GM19035 (cell line): ENCODE data around the gene MAPK7.

Experiments used
- ATAC-seq: cut with Tn5 transposase; IDR thresholded peaks from one replicate; pipeline ENCODE4 v1.9.1; 2021; ENCODE audit not compliant: unreplicated experiment

MAPK7 gene

GRCh38 chr17:19377602-19378415, 489 bp upstream of the MAPK7 start:
- peak; percentile 93 for ATAC-seq

- no peak for ATAC-seq
Measured at GRCh38 chr17:19379361-19380065, 1.2 kb downstream of the MAPK7 start.

- no peak for ATAC-seq
Measured at GRCh38 chr17:19380481-19381301, 2.4 kb downstream of the MAPK7 start.

GRCh38 chr17:19381361-19381740, 3.1 kb downstream of the MAPK7 start:
- ATAC-seq: no peak

- ATAC-seq: no peak
Measured at GRCh38 chr17:19381741-19382444, 3.6 kb downstream of the MAPK7 start.

GRCh38 chr17:19382531-19383444, 4.5 kb downstream of the MAPK7 start:
- ATAC-seq: no peak

GRCh38 chr17:19383681-19384470, 5.6 kb downstream of the MAPK7 start:
- no peak for ATAC-seq

GRCh38 chr17:19384723-19385391, 6.6 kb downstream of the MAPK7 start:
- ATAC-seq: no peak

GRCh38 chr17:19385521-19385983, 7.3 kb downstream of the MAPK7 start:
- ATAC-seq: no peak

- ATAC-seq: no peak
Measured at GRCh38 chr17:19386051-19386929, 8.0 kb downstream of the MAPK7 start.

GRCh38 chr17:19386974-19387920, 8.9 kb downstream of the MAPK7 start, which contains the start of gene MFAP4:
Gene MFAP4 (minus strand): TSS chr17:19387190. CDS start chr17:19387155, 35 bp downstream.
- no peak for ATAC-seq

GRCh38 chr17:19387921-19388521, 9.7 kb downstream of the MAPK7 start:
- no peak for ATAC-seq

- no peak for ATAC-seq
Measured at GRCh38 chr17:19388791-19389785, 10.8 kb downstream of the MAPK7 start.

- no peak for ATAC-seq
Measured at GRCh38 chr17:19390951-19391350, 12.7 kb downstream of the MAPK7 start.

GRCh38 chr17:19391432-19391831, 13.1 kb downstream of the MAPK7 start:
- ATAC-seq: no peak
